OCI-LY3 (cell line): Measurements from ENCODE around the gene FFAR2.

Source experiments
- CTCF ChIP-seq: fragments of 200-600, 300-600 bp; sonication (generic); IDR thresholded peaks from 2 replicates; pipeline ENCODE4 v1.5.1; 2014; ENCODE audit warnings: antibody characterized with exemption, low read length, low read depth
- EZH2phosphoT487 ChIP-seq: fragments of 200-600 bp; shearing (Covaris generic); IDR thresholded peaks from 2 replicates; pipeline ENCODE4 v1.6.1; 2018; ENCODE audit warnings: antibody characterized with exemption, mixed run types, low read depth

GRCh38 chr19:35461060-35461459, 13.0 kb downstream of the FFAR2 start:
- TF ChIP-seq CTCF (no peak), EZH2phosphoT487 (no peak)
